IPS-20b (cell line): ENCODE data around the gene CASP3.

Experiments
- H3K27ac ChIP-seq: one replicate; pipeline ENCODE4 v1.5.1; 2013; ENCODE audit warnings: low read length
- H3K27me3 ChIP-seq: 2 replicates; pipeline ENCODE4 v1.6.1; 2013; ENCODE audit warnings: mild to moderate bottlenecking, low read length, inconsistent platforms; ENCODE audit not compliant: insufficient read depth
- H3K36me3 ChIP-seq: 2 replicates; pipeline ENCODE4 v1.6.1; 2013; ENCODE audit warnings: low read depth, mild to moderate bottlenecking, inconsistent platforms, low read length, moderate library complexity; ENCODE audit not compliant: insufficient read depth
- H3K4me1 ChIP-seq: 2 replicates; pipeline ENCODE4 v1.6.1; 2013; ENCODE audit warnings: mild to moderate bottlenecking, control low read depth, inconsistent platforms, low read length, moderate library complexity; ENCODE audit not compliant: insufficient read depth
- H3K4me3 ChIP-seq: 2 replicates; pipeline ENCODE4 v1.5.1; 2013; ENCODE audit warnings: mild to moderate bottlenecking, low read length, inconsistent platforms
- H3K9ac ChIP-seq: 2 replicates; pipeline ENCODE4 v1.6.1; 2013; ENCODE audit warnings: low read depth, mild to moderate bottlenecking, inconsistent platforms, low read length, moderate library complexity
- H3K9me3 ChIP-seq: 2 replicates; pipeline ENCODE4 v1.6.1; 2013; ENCODE audit warnings: mild to moderate bottlenecking, low read depth, low read length, inconsistent platforms; ENCODE audit not compliant: insufficient read depth

CASP3 gene

GRCh38 chr4:184675821-184676492, 26.7 kb upstream of the CASP3 start:
- no peak overlapping the region for H3K4me3 ChIP-seq
- H3K4me1 ChIP-seq, result no peaks in the 10 kb centered on the region
- H3K27ac ChIP-seq, result no peak overlapping the region
- H3K36me3 ChIP-seq, result 0 out of 2 replicates have a peak, but pooled peaks cover 11% of the 10 kb centered on the region
- H3K27me3 ChIP-seq, result no peaks in the 10 kb centered on the region
- H3K9me3 ChIP-seq, result peaks cover 6% of the 10 kb centered on the region; the same call in 1 of the 2 replicates
- no peak overlapping the region for H3K9ac ChIP-seq

- no peak overlapping the region for H3K27ac ChIP-seq
- H3K9me3 ChIP-seq, result peaks cover 6% of the 10 kb centered on the region; the same call in 1 of the 2 replicates
- H3K36me3 ChIP-seq, result 0 out of 2 replicates have a peak, but pooled peaks cover 11% of the 10 kb centered on the region
- no peak overlapping the region for H3K4me3 ChIP-seq
- no peaks in the 10 kb centered on the region for H3K4me1 ChIP-seq
- no peak overlapping the region for H3K9ac ChIP-seq
- no peaks in the 10 kb centered on the region for H3K27me3 ChIP-seq
Observed at GRCh38 chr4:184675018-184675417, 25.8 kb upstream of the CASP3 start.

GRCh38 chr4:184674011-184674410, 24.8 kb upstream of the CASP3 start:
- Histone ChIP-seq H3K4me3 (no peak overlapping the region), H3K9ac (no peak overlapping the region), H3K36me3 (0 out of 2 replicates have a peak, but pooled peaks cover 11% of the 10 kb centered on the region), H3K27ac (no peak overlapping the region), H3K9me3 (no peaks in the 10 kb centered on the region), H3K4me1 (no peaks in the 10 kb centered on the region), H3K27me3 (no peaks in the 10 kb centered on the region)

GRCh38 chr4:184672741-184673140, 23.5 kb upstream of the CASP3 start:
- no peak overlapping the region for H3K27ac ChIP-seq
- no peaks in the 10 kb centered on the region for H3K4me1 ChIP-seq
- H3K9ac ChIP-seq, result no peak overlapping the region
- no peaks in the 10 kb centered on the region for H3K9me3 ChIP-seq
- no peak overlapping the region for H3K4me3 ChIP-seq
- H3K27me3 ChIP-seq, result no peaks in the 10 kb centered on the region
- H3K36me3 ChIP-seq, result 0 out of 2 replicates have a peak, but pooled peaks cover 11% of the 10 kb centered on the region

- no peaks in the 10 kb centered on the region for H3K27me3 ChIP-seq
- H3K4me1 ChIP-seq, result no peaks in the 10 kb centered on the region
Observed at GRCh38 chr4:184671101-184671500, 21.9 kb upstream of the CASP3 start.

GRCh38 chr4:184669251-184669650, 20.0 kb upstream of the CASP3 start:
- 0 out of 2 replicates have a peak, but pooled peaks cover 2% of the 10 kb centered on the region for H3K4me1 ChIP-seq
- no peak overlapping the region for H3K4me3 ChIP-seq
- H3K36me3 ChIP-seq, result 0 out of 2 replicates have a peak, but pooled peaks cover 11% of the 10 kb centered on the region
- no peak overlapping the region for H3K9ac ChIP-seq
- H3K27me3 ChIP-seq, result no peaks in the 10 kb centered on the region
- H3K9me3 ChIP-seq, result no peaks in the 10 kb centered on the region
- H3K27ac ChIP-seq, result no peak overlapping the region

More at GRCh38 chr4:184671101-184671500, 21.9 kb upstream of the CASP3 start:
- H3K4me3 ChIP-seq, result no peak overlapping the region
- H3K9me3 ChIP-seq, result no peaks in the 10 kb centered on the region
- no peak overlapping the region for H3K27ac ChIP-seq
- no peak overlapping the region for H3K9ac ChIP-seq
- 0 out of 2 replicates have a peak, but pooled peaks cover 11% of the 10 kb centered on the region for H3K36me3 ChIP-seq

GRCh38 chr4:184668511-184669114, 19.4 kb upstream of the CASP3 start:
- Histone ChIP-seq H3K9me3 (no peaks in the 10 kb centered on the region), H3K4me3 (no peak overlapping the region), H3K27me3 (no peaks in the 10 kb centered on the region), H3K36me3 (0 out of 2 replicates have a peak, but pooled peaks cover 7% of the 10 kb centered on the region), H3K27ac (no peak overlapping the region), H3K4me1 (0 out of 2 replicates have a peak, but pooled peaks cover 3% of the 10 kb centered on the region), H3K9ac (no peak overlapping the region)

- Histone ChIP-seq H3K4me1 (0 out of 2 replicates have a peak, but pooled peaks cover 3% of the 10 kb centered on the region), H3K27ac (no peak overlapping the region), H3K9ac (no peak overlapping the region), H3K36me3 (0 out of 2 replicates have a peak, but pooled peaks cover 7% of the 10 kb centered on the region), H3K9me3 (no peaks in the 10 kb centered on the region), H3K4me3 (no peak overlapping the region), H3K27me3 (no peaks in the 10 kb centered on the region)
Observed at GRCh38 chr4:184668096-184668495, 18.8 kb upstream of the CASP3 start.

GRCh38 chr4:184666670-184667069, 17.4 kb upstream of the CASP3 start:
- Histone ChIP-seq H3K27ac (no peak overlapping the region), H3K4me3 (no peak overlapping the region), H3K36me3 (no peaks in the 10 kb centered on the region), H3K27me3 (no peaks in the 10 kb centered on the region), H3K9me3 (no peaks in the 10 kb centered on the region), H3K9ac (no peak overlapping the region), H3K4me1 (0 out of 2 replicates have a peak, but pooled peaks cover 3% of the 10 kb centered on the region)

GRCh38 chr4:184664445-184665210, 15.4 kb upstream of the CASP3 start:
- Histone ChIP-seq H3K9ac (no peak overlapping the region), H3K9me3 (no peaks in the 10 kb centered on the region), H3K27me3 (no peaks in the 10 kb centered on the region), H3K36me3 (no peaks in the 10 kb centered on the region), H3K27ac (no peak overlapping the region), H3K4me1 (0 out of 2 replicates have a peak, but pooled peaks cover 3% of the 10 kb centered on the region), H3K4me3 (no peak overlapping the region)

GRCh38 chr4:184662236-184662635, 13.0 kb upstream of the CASP3 start:
- no peaks in the 10 kb centered on the region for H3K9me3 ChIP-seq
- H3K4me3 ChIP-seq, result no peak overlapping the region
- H3K36me3 ChIP-seq, result no peaks in the 10 kb centered on the region
- no peaks in the 10 kb centered on the region for H3K27me3 ChIP-seq
- no peak overlapping the region for H3K27ac ChIP-seq
- H3K4me1 ChIP-seq, result 0 out of 2 replicates have a peak, but pooled peaks cover 3% of the 10 kb centered on the region
- H3K9ac ChIP-seq, result no peak overlapping the region
